ENCODE measurements around the gene ZBTB2.
"Not testable (repeated sequence)": the region's sequence is repeated elsewhere in the genome, so short reads cannot be mapped to it uniquely, and the experiment has no call there.

Gene ZBTB2

DNA sequence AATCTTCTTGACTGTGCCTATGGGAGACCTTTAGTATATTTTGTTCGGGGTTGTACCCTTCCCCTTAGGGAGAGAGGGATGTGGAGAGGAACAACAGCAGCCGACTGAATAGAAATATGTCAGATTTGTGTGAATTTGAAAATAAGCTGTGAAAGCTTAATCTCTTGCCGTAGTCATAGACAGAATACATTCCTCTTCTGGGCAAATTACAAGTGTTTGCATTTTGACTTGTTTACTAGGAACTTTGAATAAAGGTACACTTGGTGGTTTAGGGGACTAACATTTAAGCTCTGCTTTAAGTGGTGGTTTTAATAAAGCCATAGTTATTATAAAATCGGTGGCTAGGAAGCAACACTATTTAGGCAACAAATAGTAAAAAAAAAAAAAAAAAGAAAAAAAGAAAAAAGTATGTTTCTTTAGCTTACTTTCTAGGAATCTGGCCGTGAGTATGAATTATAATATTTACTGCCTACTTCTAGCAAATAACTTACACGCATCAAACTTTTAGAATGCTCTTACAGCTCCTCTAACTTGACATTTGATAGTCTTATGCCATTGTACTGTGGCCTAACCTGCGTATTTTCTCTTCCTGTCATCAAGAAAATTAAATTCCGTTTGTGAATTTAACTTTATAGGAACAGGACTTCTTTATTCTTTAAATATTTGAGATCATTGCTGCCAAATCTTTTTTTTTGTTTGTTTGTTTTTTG lies 65.1 kb downstream of the ZBTB2 start:
- no peak for FAIRE-seq

DNA sequence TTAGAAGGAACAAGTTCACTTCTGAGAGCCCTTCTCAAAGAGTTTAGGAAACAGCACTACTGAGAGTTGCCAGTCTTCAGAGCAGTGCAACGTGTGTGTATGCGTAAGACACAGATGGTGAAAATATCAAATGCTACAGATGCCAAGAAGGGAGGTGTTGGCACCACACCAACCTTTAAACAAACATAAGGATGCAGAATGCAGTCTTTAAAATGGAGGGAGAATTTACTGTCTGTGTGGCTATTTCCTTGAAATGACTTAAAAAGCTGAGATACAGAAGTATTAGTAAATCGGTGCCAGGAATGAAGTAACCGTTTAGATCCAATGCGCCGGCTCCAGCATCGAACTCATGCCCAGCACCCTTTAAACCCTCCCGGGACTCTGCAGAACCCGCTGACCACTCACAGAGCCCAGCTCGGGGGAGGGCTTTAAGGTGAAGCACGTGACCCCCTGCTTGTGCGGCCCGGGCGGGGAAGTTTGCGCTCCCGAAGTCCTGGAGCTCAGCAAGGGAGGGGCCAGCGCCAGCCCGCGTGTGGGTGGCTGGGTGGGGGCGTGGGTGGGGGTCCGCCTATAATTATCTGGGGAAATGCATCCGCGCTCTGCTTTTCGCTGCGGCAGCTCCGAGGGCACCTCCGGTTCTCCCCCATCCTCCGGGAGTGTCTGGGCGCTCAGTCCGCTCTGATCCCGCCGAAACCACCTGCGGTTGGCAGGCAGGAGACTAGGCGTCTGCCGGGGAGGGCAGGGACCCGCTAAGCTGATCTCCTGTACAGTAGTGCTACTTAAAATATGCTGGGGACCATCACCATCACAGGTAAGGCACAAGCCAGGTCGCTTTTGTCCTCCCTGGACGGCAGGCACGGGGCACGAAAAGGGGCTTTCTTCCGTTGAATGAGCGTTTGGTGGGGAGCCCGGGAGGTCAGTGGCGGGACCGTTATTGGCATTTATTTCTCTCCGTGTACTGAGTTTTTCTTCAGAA lies 66.0 kb downstream of the ZBTB2 start:
- FAIRE-seq, result no peak

- no peak for FAIRE-seq
Observed at GRCh38 chr6:151324488-151324825, 66.9 kb downstream of the ZBTB2 start.

DNA sequence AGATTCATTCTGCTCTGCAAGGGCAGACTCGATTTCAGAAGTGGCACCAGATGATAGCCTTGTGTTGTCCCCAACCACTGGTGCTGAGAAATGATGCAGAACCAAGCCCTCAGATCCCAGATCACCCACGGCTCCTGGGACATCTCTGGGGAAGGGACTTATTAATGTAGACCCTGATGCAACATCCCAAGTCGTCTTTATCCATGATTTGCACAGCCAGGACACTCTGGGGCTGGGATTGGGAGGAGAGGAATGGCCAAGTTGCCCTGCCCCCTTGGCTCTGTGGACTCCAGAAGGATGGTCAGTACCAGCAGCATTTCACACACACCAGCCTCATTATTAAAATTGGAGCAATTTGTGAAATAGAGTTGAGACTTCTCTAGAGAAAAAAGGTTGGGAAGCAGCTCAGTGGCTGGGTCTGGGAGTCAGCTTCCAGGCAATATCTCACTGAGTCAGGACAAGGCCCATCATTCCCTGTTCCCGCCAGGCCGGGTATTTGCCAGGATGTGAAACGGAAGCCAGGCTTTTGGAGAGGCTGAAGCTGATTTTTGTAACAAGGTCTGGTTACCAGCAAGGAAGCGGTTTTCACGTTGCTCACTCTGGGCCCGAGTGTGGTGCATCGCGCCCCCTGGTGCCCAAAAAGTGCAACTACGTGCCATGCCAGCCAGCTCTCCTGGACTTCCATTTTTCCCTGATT lies 67.4 kb downstream of the ZBTB2 start:
- FAIRE-seq, result no peak

- FAIRE-seq, result no peak
Observed at GRCh38 chr6:151322570-151322969, 68.8 kb downstream of the ZBTB2 start.

- FAIRE-seq, result no peak
Observed at GRCh38 chr6:151321438-151321837, 69.9 kb downstream of the ZBTB2 start.

- no peak for FAIRE-seq
Observed at GRCh38 chr6:151320140-151320539, 71.2 kb downstream of the ZBTB2 start.

DNA sequence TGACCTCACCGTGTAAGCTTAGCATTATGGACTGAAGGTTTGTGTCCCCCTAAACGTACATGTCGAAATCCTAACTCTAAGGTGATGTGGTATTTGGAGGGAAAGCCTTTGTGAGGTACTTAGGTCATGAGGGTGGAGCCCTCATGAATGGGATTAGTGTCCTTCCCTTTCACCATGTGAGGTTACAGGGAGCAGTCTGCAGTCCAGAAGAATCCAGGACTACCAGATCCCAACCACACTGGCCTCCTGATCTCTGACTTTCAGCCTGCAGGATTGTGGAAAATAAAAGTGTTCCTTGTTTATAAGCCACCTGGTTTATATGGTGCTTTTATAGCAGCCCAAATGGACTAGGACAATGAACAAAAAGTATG lies 73.4 kb downstream of the ZBTB2 start:
- no peak for FAIRE-seq

GRCh38 chr6:151317103-151317994 lies 74.0 kb downstream of the ZBTB2 start:
- no peak for FAIRE-seq

DNA sequence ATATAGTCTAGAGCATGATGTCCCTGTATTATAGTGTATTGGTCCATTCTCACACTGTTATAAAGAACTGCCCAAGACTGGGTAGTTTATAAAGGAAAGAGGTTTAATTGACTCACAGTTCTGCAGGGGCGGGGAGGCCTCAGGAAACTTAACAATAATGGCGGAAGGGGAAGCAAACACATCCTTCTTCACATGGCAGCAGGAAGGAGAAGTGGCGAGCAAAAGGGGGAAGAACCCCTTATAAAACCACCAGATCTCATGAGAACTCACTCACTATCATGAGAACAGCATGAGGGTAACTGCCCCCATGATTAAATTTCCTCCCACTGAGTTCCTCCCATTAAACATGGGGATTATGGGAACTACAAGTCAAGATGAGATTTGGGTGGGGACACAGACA lies 75.7 kb downstream of the ZBTB2 start:
- not testable (repeated sequence) for FAIRE-seq

All from endometrium (tissue), 2 donors.